Activated CD4-positive, alpha-beta T cell treated with anti-CD3 and anti-CD28 coated beads, Interleukin-2, amount 10 ng/mL, durations not matched to agents 7 days and 5 days (primary cell): ENCODE measurements around the gene LTBP2. TPM values are rescaled to one million over a fixed set of nuclear protein-coding genes. Genes with fewer than 3 reads are reported as not detected.

Experiments
- CTCF ChIA-PET: fragments of 350-600 bp; sonication (Branson Sonifier 250); formaldehyde crosslinking; loops from one replicate; lab custom pipeline; 2021; ENCODE audit warnings: antibody characterized with exemption; lab: Charles Lee
- POLR2A ChIA-PET: fragments of 350-600 bp; sonication (Branson Sonifier 250); formaldehyde crosslinking; loops from one replicate; lab custom pipeline; 2021; ENCODE audit warnings: antibody characterized with exemption; lab: Charles Lee
- DNase-seq: peaks from one replicate; pipeline ENCODE4 v3.0.0-alpha.2; 2020
- H3K27ac Mint-ChIP-seq: one replicate; pipeline ENCODE4 v1.8.0; 2021; ENCODE audit warnings: mild to moderate bottlenecking, moderate library complexity, mixed read lengths
- H3K27me3 Mint-ChIP-seq: one replicate; pipeline ENCODE4 v1.8.0; 2021; ENCODE audit warnings: mixed read lengths
- H3K36me3 Mint-ChIP-seq: one replicate; pipeline ENCODE4 v1.8.0; 2021; ENCODE audit warnings: low read depth, mixed read lengths
- H3K4me1 Mint-ChIP-seq: one replicate; pipeline ENCODE4 v1.8.0; 2021; ENCODE audit warnings: mixed read lengths
- H3K4me3 Mint-ChIP-seq: one replicate; pipeline ENCODE4 v1.8.0; 2021; ENCODE audit warnings: mild to moderate bottlenecking, moderate library complexity, mixed read lengths
- H3K9me3 Mint-ChIP-seq: one replicate; pipeline ENCODE4 v1.8.0; 2021; ENCODE audit warnings: mixed read lengths
- total RNA-seq, 2 experiments: library from RNA; stranded (reverse); gene quantifications; one replicate each; pipeline ENCODE4 v1.2.3, GENCODE V29; 2021

Gene LTBP2
- total RNA-seq, 2 experiments from 2014 or later = 0.05 to 0.12 TPM

GRCh38 chr14:74563233-74563585 is 48.8 kb downstream of the LTBP2 start:
- CTCF ChIA-PET = interaction anchor here (1.1 kb wide), 1 partner anchor 50 kb away, joined by 3 read pairs; no protein-coding TSS in a partner anchor
- Mint-ChIP-seq H3K4me3 (no peak overlapping the region), H3K36me3 (no peaks in the 10 kb centered on the region), H3K4me1 (no peaks in the 10 kb centered on the region), H3K27me3 (peaks cover 11% of the 10 kb centered on the region), H3K9me3 (no peaks in the 10 kb centered on the region), H3K27ac (no peak overlapping the region)
- no peak for DNase-seq
- POLR2A ChIA-PET = no interaction called here

- DNase-seq = no peak
- ChIA-PET CTCF (interaction anchor here (1.1 kb wide), 1 partner anchor 50 kb away, joined by 3 read pairs; no protein-coding TSS in a partner anchor), POLR2A (no interaction called here)
- H3K4me1 Mint-ChIP-seq = no peaks in the 10 kb centered on the region
- H3K36me3 Mint-ChIP-seq = no peaks in the 10 kb centered on the region
- H3K27ac Mint-ChIP-seq = no peak overlapping the region
- H3K4me3 Mint-ChIP-seq = no peak overlapping the region
- H3K27me3 Mint-ChIP-seq = peaks cover 11% of the 10 kb centered on the region
- no peaks in the 10 kb centered on the region for H3K9me3 Mint-ChIP-seq
Observed at GRCh38 chr14:74562515-74563232, 49.4 kb downstream of the LTBP2 start.

GRCh38 chr14:74558655-74559054 is 53.4 kb downstream of the LTBP2 start:
- ChIA-PET CTCF (interaction anchor here (0.6 to 1.3 kb wide), 2 partner anchors 15 to 1679 kb away, joined by 3 read pairs; no protein-coding TSS in a partner anchor), POLR2A (no interaction called here)
- H3K27ac Mint-ChIP-seq = no peak overlapping the region
- H3K27me3 Mint-ChIP-seq = peaks cover 9% of the 10 kb centered on the region
- no peaks in the 10 kb centered on the region for H3K9me3 Mint-ChIP-seq
- DNase-seq = no peak
- H3K36me3 Mint-ChIP-seq = no peaks in the 10 kb centered on the region
- H3K4me3 Mint-ChIP-seq = no peak overlapping the region
- H3K4me1 Mint-ChIP-seq = no peaks in the 10 kb centered on the region

GRCh38 chr14:74557691-74558090 is 54.3 kb downstream of the LTBP2 start:
- Mint-ChIP-seq H3K4me1 (no peaks in the 10 kb centered on the region), H3K9me3 (no peaks in the 10 kb centered on the region), H3K27ac (no peak overlapping the region), H3K36me3 (no peaks in the 10 kb centered on the region), H3K27me3 (peaks cover 12% of the 10 kb centered on the region), H3K4me3 (no peak overlapping the region)
- POLR2A ChIA-PET = no interaction called here
- CTCF ChIA-PET = no interaction called here
- no peak for DNase-seq

- CTCF ChIA-PET = no interaction called here
- Mint-ChIP-seq H3K9me3 (no peaks in the 10 kb centered on the region), H3K4me1 (no peaks in the 10 kb centered on the region), H3K4me3 (no peak overlapping the region), H3K27me3 (peaks cover 8% of the 10 kb centered on the region), H3K27ac (no peak overlapping the region), H3K36me3 (no peaks in the 10 kb centered on the region)
- no peak for DNase-seq
- POLR2A ChIA-PET = no interaction called here
Observed at GRCh38 chr14:74555476-74556050, 56.5 kb downstream of the LTBP2 start.

- Mint-ChIP-seq H3K9me3 (no peaks in the 10 kb centered on the region), H3K4me3 (no peak overlapping the region), H3K27ac (no peak overlapping the region), H3K27me3 (peaks cover 5% of the 10 kb centered on the region), H3K4me1 (no peaks in the 10 kb centered on the region), H3K36me3 (no peaks in the 10 kb centered on the region)
- DNase-seq = no peak
- ChIA-PET CTCF (no interaction called here), POLR2A (no interaction called here)
Observed at GRCh38 chr14:74554742-74555362, 57.2 kb downstream of the LTBP2 start.

GRCh38 chr14:74552623-74553022 is 59.4 kb downstream of the LTBP2 start:
- ChIA-PET CTCF (interaction anchor here (0.5 kb wide), 1 partner anchor 18 kb away, joined by 3 read pairs; no protein-coding TSS in a partner anchor), POLR2A (no interaction called here)
- Mint-ChIP-seq H3K27ac (no peak overlapping the region), H3K4me3 (no peak overlapping the region), H3K36me3 (no peaks in the 10 kb centered on the region), H3K9me3 (no peaks in the 10 kb centered on the region), H3K27me3 (peaks cover 3% of the 10 kb centered on the region), H3K4me1 (no peaks in the 10 kb centered on the region)
- no peak for DNase-seq

- no peak for DNase-seq
- peaks cover 3% of the 10 kb centered on the region for H3K27me3 Mint-ChIP-seq
- ChIA-PET POLR2A (no interaction called here), CTCF (no interaction called here)
- no peaks in the 10 kb centered on the region for H3K4me1 Mint-ChIP-seq
- no peak overlapping the region for H3K4me3 Mint-ChIP-seq
- no peaks in the 10 kb centered on the region for H3K36me3 Mint-ChIP-seq
- H3K9me3 Mint-ChIP-seq = no peaks in the 10 kb centered on the region
- H3K27ac Mint-ChIP-seq = no peak overlapping the region
Observed at GRCh38 chr14:74551431-74552371, 60.3 kb downstream of the LTBP2 start.

- Mint-ChIP-seq H3K4me1 (no peaks in the 10 kb centered on the region), H3K4me3 (no peak overlapping the region), H3K36me3 (no peaks in the 10 kb centered on the region), H3K27ac (no peak overlapping the region), H3K27me3 (peaks cover 3% of the 10 kb centered on the region), H3K9me3 (no peaks in the 10 kb centered on the region)
- POLR2A ChIA-PET = no interaction called here
- DNase-seq = no peak
- CTCF ChIA-PET = no interaction called here
Observed at GRCh38 chr14:74551001-74551400, 61.0 kb downstream of the LTBP2 start.

- Mint-ChIP-seq H3K4me3 (no peak overlapping the region), H3K27ac (no peak overlapping the region), H3K9me3 (no peaks in the 10 kb centered on the region), H3K4me1 (no peaks in the 10 kb centered on the region), H3K36me3 (no peaks in the 10 kb centered on the region), H3K27me3 (peaks cover 3% of the 10 kb centered on the region)
- no peak for DNase-seq
- ChIA-PET CTCF (no interaction called here), POLR2A (no interaction called here)
Observed at GRCh38 chr14:74550071-74550470, 62.0 kb downstream of the LTBP2 start.

- Mint-ChIP-seq H3K36me3 (no peaks in the 10 kb centered on the region), H3K4me1 (no peaks in the 10 kb centered on the region), H3K9me3 (no peaks in the 10 kb centered on the region), H3K27me3 (peaks cover 3% of the 10 kb centered on the region), H3K4me3 (no peak overlapping the region), H3K27ac (no peak overlapping the region)
- CTCF ChIA-PET = no interaction called here
- POLR2A ChIA-PET = no interaction called here
- no peak for DNase-seq
Observed at GRCh38 chr14:74549588-74549987, 62.4 kb downstream of the LTBP2 start.

GRCh38 chr14:74548881-74549280 is 63.2 kb downstream of the LTBP2 start:
- H3K9me3 Mint-ChIP-seq = no peaks in the 10 kb centered on the region
- ChIA-PET CTCF (interaction anchor here (1.1 kb wide), 1 partner anchor 14 kb away, joined by 3 read pairs; no protein-coding TSS in a partner anchor), POLR2A (no interaction called here)
- H3K27ac Mint-ChIP-seq = no peak overlapping the region
- no peak for DNase-seq
- H3K27me3 Mint-ChIP-seq = peaks cover 3% of the 10 kb centered on the region
- no peak overlapping the region for H3K4me3 Mint-ChIP-seq
- no peaks in the 10 kb centered on the region for H3K36me3 Mint-ChIP-seq
- H3K4me1 Mint-ChIP-seq = no peaks in the 10 kb centered on the region
